HG03045 (cell line): ENCODE measurements around the gene PITPNM2.

ENCODE experiments used
- ATAC-seq: cut with Tn5 transposase; IDR thresholded peaks from one replicate; pipeline ENCODE4 v1.9.1; 2021; ENCODE audit warnings: mild to moderate bottlenecking, moderate library complexity; ENCODE audit not compliant: unreplicated experiment

The PITPNM2 gene

DNA sequence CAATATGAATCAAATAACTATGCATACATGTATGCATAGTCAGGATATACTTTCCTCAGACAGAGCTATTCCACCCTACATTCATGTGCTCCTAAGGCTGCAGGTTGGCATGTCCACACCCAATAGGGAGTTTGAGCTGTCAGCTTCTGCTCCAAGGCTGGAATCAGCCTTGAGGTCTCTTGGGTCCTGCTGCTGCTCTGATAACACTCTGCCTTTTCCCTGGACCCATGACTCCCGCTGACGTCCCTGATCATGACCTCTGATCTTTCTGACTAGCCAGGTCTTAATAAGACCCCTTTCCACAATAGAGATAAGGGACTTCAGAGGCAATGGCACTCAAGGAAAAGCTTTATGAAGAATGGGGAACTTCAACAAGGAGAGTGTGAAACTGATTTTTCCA, 5.7 kb downstream of the PITPNM2 start:
- no peak for ATAC-seq

DNA sequence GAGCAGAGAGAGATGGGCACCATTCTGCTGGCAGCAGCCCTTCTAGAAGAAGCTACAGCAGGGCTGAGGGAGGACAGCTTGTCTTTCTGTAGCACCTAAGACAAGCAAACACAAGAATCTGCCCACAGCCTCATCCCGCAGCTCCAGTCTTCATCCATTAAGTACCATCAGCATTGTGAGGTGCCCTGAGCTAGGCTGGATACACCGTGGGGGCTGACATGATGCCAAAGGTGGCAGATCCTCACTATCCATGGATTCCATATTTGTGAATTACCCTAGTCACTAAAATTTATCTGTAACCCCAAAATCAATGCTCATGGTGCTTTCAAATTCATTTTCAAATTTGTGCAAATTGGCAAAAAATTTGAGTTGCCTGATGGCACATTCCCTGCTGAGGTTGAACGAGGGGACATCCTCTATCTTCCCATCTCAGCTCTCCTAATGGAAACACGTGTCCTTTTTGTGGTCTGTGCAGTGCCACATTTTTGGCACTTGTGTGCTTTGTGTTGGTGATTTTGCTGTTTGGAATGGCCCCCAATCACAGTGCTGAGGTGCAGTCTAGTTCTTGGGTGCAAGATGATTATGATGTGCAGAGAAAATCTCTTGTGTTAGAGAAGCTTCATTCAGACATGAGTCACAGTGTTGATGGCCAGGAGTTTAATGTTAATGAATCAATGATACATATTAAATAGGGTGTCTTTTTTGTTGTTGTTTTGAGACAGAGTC, 7.0 kb downstream of the PITPNM2 start:
- no peak for ATAC-seq

DNA sequence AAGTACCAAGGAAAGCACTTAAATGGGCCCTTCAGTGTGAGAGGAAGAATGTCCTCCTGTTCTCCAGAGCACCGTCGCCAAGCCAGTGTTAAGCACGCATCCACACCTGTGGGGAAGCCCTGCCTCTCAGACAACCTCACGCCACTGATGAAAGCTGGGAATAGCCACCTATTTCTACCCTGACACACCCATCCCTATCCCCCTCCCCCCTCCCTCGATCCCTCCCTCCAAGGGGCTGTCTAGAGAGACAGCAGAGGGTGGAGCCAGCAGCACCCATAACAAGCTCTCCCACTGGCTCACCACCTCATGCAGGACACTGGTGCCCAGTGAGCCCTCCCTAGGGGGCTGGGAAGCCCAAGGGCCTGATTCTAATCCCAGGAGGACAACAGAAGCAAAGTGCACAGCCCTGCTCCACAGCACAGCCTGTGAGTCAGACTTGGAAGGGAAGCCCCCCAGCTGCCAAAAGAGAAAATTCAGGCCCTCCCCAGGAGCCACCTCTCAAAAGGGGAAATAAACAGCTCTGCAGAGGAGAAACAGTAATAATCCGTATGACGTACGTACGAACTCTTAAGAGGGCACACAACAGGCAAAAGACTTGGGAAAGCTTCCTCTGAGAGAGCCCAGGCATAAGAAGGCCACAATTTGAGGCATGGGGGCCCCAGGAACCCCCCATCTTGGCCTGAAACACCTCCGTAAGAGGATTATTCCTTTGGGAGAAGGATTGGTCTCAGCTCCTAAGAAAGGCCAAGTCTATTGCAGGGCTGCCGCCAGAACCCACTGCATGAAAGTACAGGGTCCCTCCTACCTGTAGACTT, 7.8 kb downstream of the PITPNM2 start:
- ATAC-seq, result no peak

DNA sequence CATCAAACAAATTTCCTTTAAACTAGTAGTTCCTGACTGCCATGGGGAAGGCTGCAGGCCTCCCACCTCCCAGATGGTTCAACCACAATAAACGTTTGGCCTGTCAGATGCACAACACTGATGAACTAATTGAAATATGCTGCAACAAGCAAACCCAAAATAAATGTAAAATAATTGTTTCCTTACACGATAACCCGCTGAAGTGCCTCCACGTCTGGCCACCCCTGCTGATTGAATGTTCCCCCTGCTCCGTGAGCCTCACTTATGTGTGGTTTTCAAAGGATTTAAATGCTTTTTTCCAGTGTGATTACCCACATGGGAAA, 8.4 kb downstream of the PITPNM2 start:
- no peak for ATAC-seq

DNA sequence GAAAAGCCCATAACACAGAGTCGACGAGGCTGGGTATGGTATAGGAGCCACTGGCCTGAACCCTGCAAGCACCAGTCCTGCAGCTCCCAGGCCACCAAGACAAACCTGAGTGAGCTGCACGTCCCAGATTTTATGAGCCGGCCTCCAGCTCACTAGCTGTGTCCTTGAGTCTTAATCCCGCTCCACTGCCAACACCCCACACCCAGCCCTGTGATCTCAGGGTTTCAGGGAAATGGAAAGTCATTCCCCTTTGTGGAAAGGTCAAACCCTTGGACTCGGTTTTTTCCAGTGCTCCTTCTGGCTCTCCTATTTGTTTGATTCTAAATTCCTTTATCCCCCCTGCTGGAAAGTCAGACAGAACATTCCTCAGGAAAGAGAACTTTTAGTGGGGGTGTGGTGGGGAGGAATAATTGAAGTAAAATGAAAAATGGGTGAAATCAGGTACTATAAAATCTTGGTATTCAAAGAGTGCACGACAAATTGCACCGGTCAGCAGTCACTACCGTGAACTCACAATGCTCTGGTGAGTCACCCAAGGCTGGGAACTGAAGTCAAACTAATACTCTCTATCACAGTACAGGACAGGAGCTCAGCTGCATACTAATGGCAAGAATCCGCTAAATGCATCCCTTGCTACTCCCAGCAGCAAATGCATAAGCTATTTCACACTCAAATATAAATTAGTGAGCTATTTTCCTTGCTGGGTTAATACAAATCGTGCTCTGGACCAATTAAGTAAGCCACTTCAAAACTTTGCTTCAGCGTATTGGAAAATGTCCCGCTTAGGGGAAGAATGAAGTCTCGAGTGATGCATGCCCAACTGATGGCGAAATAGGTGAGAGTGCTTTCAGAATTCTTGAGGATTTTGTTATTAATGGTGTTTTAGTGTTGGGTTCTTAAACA, 9.0 kb downstream of the PITPNM2 start:
- no peak for ATAC-seq

DNA sequence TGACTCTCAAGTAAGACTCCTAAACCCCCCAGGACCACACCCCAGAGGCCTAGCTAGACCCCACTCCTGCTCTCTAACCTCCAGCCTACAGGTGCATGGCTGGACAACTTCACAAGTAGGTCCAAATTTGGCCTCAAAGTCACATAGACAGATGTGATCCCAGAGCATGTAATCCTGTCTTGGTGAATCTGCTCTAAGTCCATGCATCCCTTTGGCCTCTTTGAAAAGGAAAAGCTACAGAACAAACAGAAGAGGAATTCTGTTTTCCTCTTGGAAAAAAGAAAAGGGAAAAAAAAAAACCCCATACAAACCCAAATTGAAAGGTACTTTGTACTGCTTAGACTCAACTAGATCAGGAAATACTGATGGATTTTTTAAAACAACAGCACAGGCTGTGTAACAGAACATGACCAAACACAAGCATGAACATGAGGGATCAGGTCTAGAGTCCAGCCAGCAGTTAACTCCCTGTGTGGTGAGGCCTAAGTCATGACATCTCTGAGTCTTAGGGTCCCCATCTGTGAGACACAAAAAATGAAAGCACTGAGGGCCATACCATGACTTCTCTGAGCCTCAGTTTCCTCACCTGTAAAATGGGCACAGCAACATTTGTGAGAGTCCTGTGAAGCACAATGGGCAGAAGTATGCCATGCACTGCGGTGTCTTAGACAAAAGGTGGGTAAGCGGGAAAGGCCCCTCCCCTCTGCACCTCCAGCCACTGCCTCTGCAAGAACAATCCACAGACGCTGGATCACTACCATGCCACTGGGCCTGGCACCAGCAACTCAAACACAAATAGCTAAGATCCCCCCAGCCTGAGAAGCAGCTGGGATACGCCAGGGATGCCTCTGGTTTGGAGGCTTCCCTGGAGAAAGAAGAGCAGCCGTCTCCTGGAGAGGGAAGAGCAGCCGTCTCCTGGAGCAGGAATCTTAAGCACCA, 9.9 kb downstream of the PITPNM2 start:
- no peak for ATAC-seq

DNA sequence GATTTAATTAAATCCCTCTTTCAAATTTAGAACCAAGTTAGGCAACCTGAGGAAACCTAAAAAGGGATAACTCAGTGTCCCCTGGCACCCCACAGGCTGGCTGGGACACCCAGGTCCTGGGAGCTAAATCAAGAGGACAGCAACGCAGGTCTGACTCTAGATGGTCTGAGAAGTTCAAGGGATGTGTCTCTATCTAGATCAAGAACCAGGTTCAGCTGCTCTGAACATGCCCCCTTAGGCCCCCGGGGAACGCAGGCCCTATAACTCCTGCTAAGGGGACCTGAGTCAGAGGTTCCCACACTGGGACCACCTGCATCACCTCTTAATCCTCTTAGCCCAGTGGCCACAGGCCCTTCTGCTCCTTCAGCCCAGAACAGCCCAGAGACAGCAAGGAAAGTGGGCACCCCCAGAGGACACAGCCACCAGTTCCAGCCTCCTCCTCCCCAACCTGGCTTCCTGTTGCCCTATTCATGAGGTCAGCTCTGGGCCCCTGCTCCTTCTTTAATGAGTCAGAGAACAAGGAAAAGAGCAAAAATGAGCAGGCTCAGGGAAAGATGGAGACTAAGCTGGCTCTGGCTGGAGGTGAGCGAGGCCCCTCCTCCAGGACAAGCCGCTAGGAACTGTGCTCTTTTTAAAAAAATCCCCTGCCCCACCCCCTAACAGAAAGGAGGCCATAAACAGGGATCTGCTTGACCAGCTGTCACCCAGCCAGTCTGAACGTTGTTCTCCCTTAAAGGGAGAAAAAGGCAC, 10.8 kb downstream of the PITPNM2 start:
- no peak for ATAC-seq

DNA sequence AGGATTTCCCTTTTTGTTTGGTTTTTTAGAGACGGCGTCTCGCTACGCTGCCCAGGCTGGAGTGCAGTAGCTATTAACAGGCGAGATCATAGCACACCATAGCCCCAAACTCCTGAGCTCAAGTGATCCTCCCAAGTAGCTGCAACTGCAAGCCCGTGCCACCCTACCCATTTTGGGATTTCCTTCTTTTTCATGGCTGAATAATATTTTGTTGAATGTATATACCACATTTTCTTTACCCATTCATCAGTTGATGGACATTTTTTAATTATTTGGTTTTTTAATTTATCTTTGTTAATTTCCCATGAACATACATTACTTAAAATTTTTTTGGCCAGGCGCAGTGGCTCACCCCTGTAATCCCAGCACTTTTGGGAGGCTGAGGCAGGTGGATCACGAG, 15.2 kb downstream of the PITPNM2 start:
- no peak for ATAC-seq

DNA sequence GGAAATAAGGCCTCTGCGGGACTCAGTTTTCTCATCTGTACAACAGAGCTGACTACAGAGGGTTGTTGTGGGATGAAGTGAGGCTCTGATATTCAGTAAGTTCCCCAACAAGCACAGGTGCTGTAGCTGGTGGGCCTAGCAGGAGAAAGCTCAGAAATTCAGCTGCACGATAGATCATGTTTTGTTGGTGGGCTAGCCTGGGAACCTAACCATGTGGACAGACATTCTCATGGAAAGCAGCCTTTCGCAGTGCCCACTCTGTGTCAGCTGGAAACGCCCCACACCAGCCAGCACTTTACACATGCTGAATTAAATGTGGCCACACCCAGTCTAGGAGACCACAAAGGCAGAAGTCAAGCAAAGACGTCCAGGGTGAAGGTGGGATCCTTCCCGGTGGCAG, 16.1 kb downstream of the PITPNM2 start:
- ATAC-seq, result no peak

DNA sequence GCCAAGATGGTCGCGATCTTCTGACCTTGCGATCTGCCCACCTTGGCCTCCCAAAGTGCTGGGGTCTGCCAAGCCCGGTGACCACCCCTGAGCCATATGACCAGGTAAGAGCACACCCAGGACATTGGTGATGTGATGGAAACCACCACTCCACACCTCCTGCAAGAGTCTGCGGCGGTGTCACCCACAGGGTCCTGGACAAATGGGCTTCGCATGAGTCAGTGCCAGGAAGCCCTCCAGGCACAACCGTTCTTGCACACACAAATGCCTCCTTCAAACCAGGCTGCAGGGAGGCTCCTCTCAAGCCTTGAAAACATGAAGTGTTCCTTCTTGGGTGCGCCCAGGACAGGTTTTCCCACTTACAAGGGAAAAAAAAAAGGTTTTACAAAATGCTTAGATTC, 16.6 kb downstream of the PITPNM2 start:
- no peak for ATAC-seq

DNA sequence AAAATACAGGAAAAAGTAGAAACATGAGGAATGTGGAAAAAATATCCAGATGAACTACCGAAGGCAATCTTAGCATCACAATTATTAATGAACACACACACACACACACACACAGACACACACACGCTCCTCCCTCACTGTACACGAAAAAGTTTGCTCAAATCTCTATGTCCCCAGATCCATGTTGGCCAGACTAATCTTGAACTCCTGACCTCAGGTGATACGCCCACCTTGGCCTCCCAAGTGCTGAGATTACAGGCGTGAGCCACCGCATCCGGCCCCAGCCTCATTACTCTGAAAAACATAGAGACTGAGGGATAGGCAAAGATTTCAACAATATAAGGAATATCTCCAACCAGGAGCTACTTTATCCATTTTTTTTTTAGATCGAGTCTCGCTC, 17.2 kb downstream of the PITPNM2 start:
- no peak for ATAC-seq

DNA sequence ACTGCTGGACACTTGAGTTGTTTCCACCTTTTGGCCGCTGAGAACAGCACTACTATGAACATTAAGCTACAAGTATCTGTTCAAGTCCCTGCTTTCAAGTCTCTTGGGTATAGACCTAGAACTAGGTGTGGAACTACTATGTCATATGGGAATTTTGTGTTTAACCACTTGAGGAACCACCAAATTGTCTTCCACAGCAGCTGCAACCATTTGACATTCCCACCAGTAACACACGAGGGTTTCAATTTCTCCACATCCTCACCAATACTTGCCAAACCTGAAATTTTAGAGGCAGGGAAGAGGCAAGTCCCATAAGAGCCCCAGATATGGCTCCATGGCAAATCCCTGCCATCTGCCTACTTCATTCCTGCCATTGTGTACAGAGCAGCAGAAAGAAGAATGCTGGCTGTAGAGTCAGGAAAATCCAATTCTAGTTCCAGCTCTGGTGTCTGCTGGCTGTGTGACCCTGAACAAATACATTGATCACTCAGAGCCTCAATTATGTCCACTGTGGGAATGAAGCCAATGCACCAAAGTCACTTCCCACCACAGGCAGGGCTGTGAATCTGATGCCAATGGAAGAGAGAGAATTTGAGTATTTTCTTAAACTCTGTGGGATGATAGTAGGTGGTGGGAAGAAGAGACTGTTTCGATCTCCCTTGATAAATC, 17.8 kb downstream of the PITPNM2 start:
- no peak for ATAC-seq

DNA sequence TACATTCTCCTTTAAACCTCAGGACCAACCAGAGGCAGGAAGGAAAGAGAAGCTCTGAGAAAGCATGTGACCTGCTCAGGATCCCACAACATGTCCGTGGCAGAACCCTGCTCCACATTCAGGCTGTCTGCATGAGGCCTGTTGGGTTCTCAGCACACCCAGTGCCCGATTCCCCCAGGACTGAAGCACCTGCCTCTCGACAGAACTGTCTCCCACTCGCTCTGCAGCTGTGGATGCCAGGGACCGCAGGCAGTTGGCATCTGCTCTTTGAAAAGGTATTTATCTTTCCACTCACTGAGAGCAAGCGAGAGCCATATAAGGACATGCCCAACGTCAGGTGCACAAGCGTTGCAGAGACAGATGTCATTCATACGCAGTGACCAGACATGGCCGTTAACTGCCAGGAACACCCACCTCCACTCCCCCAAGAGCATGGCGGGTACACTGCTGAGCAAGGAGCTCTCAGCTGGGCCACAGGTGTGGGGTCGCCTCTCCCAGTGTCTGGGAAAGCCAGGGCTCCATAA, 18.9 kb downstream of the PITPNM2 start:
- ATAC-seq, result no peak

DNA sequence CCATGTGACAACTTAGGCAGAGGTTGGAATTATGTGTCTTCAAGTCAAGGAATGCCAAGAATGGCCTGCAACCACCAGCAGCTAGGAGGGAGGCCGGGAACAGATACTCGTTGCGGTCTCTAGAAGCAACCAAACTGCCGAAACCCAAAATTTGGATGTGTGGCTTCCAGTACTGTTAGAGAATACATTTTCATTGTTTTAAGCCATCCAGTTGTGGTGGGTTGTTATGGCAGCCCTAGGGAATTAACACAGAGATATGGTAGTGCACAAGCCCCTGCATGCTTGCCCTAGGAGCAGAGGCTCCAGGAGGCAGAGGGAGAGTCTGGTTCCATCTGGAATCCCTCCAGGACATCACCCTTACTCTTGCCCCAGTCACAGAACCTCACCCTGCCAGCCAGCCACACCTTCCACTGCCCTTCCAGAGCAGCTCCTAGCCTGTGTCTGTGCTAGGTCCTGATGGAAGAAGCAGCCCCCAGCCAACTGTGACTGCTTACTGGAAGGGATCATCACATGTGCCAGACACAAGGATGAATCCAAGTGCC, 19.5 kb downstream of the PITPNM2 start:
- ATAC-seq, result no peak

DNA sequence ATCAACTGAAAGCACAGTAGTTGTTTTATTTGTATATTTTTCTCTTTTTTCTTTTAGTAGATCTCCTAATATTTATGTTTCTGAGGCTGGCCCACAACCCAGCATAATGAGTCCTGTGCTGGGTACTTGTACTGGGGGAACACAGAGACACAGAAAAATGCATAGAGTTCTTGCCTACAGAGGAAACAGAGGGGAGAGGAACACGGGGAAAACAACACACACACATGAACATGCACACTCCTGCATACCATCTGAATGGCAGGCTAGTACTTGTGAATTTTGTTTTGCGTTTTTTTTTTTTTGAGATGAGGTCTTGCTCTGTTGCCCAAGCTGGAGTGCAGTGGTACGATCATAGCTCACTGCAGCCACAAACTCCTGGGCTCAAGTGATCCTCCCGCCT, 21.3 kb downstream of the PITPNM2 start:
- no peak for ATAC-seq

DNA sequence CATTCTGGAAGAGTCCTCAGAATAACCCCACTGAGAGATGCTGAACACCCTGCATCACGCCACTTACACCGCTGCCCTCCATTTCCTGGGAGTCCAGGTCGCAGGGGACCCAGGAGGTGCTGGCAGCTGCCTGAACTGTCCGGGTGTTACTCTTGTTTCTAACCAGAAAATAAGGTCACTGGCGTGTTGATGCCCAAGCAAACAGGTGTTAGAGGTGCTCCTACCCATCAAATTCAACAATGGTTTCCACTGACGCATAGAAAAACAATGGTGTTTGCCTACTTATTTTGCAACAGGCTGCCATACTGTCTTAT, 23.8 kb downstream of the PITPNM2 start:
- no peak for ATAC-seq

DNA sequence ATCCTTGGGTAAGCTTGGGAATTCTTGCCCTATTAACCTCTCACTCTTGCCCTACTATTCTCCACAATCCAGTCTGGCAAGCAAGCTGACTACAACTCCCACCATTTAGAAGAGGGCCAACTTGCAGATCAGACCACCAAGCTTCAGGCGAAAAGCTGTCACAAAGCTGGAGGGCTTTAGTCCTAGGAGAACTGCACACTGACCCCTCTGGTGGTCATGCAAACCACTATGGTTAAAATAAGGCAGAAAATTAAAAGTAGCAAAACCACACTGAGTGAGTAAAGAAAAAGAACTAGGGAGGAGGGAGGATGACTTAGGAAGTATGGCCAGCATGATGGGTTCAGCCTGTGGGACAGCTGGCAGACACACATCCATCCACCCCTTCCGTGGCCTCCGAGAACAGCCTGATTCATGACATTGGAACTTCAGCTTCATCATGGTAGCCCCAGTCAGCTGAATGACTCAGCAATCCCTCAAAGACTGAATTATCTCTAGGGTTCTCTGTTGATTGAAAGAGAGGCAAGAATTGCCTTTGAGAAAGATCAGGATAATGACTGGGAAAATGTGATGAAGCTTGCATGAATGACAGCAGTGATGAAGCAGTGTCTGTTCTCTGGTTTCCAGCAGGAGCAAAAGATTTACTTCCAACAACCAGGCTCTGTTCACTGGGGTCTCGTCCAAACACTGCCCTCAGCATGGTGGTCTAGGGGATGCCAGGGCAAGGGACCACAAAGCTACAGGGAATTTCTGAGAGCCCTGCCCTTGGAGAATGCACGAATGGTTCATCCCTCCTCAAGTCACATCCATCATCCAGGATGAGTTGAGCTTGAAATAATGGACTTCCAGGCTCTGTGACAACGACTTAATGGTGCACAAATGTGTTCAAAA, 24.4 kb downstream of the PITPNM2 start:
- ATAC-seq, result no peak

DNA sequence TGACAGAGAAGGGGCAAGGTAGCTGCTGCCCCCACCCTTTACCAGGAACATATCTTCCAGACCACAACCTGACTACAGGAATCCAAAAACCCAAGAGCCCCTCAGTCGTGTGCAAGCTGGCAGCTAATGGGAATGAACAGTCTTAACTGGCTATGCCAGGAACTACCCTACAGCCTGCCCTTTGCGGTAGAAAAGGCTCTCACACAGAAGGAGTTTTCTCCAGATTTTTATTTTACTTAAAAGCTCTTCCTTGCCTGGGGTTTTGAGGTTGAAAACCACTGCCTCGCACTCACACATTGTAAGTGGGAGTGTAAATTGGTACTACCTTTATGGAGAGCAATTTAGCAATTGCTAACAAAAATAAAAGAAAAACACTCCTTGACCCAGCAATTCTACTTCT, 28.3 kb downstream of the PITPNM2 start:
- no peak for ATAC-seq
